ENCODE results near the gene GATA5.
"Not testable (repeated sequence)": the region's sequence is repeated elsewhere in the genome, so short reads cannot be mapped to it uniquely, and the experiment has no call there.

The GATA5 gene

DNA sequence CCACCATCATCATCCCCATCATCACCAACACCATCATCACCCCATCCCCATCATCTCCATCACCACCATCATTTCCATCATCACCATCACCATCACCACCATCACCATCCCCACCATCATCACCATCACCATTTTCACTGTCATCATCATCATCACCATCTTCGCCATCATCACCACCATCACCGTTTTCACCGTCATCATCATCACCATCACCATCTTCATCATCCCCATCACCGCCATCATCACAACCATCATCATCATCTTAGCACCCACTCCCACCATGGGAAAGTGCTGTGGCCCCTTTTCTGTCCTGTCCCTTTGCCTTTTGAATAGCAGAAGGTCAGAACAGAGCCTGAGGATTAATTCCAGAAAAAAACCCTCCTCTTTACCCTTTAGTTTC lies 28.5 kb upstream of the GATA5 start:
- DNase-seq (ENCODE audit: low spot score) = no peak

DNA sequence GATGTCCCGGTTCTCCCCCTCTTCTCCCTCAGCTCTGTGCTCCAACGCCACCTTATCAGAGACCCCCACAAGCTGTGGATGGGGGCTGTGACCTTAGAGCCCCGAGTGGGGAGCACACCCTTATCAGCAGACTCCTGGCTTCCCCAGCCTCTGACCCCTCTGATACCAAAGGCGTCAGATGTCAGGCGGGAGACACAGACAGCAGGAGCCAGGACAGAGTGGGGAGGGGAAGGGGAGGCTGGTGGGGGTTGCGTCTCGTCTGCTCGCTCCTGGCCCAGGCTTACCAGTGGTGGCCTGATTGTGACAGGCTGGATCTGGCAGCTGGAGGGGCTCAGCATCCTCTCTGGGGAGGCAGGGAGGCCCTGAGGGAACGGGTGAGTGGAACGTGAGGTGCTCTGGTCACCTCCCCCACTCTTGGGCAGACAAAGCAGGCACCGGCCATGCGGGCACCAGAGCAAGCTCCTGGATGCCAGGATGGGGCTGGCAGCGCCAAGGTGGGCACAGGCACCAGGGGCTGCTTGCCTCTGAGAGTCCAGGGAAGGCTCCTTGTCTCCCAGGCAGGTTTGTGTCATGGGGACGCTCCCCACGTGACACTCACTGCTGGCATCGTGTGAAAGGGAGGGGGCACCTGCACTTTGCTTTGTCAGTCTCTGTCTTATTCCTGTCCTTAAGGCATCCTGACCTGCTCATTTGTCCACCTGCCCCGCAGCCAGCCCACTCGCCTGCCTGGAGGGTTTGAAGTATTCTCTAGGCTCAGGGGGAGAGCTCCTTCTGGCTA lies 27.8 kb upstream of the GATA5 start:
- DNase-seq (ENCODE audit: low spot score) = no peak

DNA sequence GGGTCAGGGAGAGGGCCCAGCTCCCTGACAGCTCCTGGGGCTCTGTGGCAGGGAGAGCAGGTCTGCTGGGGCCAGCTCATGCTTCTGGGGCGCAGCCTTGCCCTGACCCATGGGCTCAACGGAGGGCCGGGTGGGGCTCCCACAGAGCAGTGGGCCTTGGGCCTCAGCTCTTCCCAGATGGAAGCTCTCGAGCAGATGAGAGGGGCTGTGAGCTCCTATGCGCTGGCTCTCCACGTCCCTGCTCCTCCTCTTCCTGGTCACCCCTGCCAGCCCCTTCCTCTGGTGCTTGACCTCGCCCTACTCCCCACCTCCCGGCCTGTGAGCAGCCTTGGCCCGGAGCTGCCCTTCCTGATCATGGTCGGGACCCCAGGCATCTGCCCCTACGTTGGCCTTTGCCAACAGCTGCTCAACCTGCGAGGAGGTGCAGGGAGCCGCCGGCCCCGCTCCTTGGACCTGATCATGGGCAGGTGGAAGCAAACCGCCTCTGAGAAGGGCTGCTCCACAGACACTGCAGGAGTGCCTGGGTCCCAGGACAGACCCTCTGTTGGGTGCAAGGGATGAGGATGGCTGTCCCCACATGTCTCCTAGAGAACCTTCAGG lies 26.8 kb upstream of the GATA5 start:
- no peak for DNase-seq (ENCODE audit: low spot score)

DNA sequence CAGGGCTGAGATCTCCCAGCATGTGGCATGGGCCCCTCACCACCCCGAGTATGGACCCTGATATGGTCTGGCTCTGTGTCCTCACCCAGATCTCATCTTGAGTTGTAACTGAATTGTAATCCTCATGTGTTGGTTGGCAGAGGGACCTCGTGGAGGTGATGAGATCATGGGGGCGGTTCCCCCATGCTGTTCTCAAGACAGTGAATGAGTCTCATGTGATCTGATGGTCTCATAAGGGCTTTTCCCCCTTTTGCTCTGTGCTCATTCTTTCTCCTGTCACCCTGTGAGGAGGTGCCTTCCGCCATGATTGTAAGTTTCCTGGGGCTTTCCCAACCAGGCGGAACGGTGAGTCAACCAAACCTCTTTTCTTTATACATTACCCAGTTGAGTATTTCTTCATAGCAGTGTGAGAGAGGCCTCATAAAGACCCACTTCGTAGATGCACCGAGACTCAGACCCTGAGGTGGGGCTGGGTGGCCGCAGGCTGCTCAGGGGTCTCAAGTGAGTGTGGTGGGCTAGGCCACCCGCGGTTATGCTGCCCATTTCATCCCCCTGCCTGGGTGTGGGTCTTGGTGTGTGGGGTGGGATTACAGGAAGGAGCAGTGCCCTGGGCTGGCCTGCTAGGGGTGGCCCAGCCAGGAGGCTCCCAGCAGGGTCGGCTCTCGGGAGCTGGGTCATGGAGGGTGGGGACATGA lies 26.2 kb upstream of the GATA5 start:
- DNase-seq (ENCODE audit: low spot score) = no peak

DNA sequence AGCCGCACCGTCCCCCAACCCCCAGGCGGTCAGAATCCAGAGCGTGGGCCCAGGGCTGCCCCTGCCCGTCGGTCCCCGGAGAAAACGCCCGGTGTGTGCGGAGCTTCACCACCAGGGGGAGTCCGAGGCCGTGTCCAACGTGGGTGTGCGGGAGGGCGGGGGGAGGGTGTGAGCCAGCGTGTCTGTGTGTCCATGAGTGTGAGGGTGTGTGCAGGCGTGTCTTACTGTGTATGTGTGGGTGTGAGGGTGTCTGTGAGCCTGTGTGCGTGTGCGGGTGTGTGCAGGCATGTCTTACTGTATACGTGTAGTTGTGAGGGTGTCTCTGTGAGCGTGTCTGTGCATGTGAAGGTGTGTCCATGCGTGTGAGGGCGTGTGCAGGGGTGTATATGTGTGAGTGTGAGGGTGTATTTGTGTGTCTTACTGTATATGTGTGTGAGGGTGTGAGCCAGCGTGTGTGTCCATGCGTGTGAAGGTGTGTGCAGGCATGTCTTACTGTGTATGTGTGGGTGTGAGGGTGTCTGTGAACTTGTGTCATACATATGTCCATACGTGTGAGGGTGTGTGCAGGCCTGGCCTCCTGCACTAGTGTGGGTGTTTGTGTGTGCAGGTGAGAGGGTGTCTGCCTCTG lies 24.6 kb upstream of the GATA5 start:
- DNase-seq (ENCODE audit: low spot score) = peak; percentile 92

DNA sequence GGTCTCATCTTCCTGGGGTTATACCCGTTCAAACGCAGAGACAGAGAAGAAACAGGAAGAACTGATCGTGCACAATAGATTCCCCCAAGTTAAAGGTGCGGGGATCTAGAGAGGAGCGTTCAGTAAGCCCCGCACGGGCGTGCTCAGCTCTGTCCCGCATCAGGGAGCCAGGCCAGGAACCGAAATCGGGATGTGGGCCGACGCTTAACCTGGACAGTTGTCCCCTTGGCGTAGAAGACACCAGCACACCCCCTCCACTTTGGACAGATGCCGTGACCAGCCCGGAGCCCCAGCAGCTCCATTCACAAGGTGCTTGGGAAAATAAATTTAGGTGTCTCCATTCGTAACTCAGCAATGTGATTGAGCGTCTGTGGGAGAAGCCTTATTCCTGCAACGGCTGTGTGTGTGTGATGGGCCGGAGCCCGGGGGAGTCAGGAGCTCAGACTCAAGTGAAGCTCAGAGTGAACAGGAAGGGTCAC lies 24.0 kb upstream of the GATA5 start:
- no peak for DNase-seq (ENCODE audit: low spot score)

DNA sequence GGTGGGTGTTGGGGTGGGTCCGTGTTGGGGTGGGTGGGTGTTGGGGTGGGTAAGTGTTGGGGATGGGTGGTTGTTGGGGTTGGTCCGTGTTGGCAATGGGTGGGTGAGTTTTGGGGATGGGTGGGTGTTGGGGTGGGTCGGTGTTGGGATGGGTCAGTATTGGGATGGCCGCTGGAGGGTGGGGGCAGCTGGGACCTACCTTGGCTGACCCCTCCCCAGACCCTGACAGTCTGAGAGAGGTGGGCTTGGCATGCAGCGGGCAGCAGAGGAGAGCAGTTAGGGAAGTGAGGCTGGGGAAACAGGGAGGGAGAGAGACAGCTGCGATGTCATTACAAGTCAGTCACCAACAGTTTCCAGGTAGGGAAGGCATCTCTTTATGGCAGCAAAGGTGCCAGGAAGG lies 23.1 kb upstream of the GATA5 start:
- DNase-seq (ENCODE audit: low spot score) = no peak

DNA sequence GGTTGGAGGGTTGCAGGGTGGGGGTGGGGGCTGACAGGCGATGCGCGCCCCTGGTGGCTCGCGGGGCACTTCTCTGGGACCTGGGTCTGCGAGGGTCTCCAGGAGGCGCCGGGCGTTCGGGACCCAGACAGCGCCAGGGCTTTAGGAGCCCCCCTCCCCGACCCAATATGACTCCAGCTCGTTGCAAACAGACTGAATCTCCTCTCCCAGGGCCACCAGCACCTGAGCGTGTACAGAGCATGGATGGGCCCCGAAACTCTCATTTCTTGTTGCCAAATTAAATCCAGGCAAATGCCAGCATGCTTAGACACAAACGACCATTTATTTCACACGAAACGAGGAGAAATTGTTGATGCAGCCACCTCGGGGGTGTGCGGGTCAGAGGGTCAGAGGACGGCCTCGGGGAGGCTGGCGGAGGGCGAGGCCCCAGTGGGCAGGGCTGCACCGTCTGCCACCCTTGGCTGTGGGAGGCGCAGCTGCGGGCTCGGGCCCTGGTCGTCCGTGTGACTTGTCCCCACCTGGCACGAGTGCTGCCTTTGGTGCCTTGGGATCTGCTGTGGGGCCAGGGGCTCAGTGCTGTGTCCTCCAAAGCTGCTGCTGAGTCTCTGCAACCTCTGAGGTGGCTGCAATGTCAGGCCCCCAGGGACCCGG lies 20.9 kb upstream of the GATA5 start:
- no peak for DNase-seq (ENCODE audit: low spot score)

DNA sequence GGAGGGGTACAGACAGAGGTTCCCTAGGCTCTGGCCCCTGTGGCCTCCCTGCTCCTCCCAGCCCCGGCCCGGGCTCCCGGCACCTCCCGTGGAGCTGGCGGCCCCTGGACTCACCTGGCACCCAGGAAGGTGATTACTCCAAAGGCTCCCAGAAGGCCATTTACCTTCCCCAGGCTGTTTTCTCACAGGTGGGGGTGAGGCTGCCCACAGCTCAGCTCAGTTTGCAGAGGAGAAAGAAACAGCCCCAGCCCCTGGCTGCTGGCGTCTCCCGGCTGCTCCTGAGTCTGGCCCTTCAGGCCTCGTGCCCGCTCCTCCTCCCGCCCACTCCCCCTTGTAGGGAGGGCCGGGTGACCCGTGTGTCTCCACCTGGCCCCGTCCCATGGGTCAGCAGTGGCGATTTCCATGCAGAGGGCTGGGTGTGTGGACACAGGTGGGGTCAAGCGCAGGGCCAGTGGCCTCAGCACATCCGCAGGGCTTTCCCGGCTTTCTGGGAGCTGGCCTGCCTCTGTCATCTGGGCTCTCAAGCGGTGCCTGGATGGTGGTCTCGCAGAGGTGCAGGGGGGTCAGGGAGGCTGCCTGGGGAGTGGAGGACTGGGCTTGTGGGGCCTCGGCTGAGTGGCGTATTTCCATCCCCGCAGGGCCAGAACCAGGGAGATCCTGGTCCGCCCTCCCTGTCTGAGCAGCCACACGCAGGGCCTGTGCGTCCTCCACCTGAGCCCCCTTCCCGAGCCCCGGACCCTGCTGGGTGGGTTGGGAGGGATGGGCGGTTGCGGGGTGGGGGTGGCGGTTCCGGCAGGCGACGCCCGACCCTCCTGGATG lies 20.2 kb upstream of the GATA5 start:
- DNase-seq (ENCODE audit: low spot score) = no peak

DNA sequence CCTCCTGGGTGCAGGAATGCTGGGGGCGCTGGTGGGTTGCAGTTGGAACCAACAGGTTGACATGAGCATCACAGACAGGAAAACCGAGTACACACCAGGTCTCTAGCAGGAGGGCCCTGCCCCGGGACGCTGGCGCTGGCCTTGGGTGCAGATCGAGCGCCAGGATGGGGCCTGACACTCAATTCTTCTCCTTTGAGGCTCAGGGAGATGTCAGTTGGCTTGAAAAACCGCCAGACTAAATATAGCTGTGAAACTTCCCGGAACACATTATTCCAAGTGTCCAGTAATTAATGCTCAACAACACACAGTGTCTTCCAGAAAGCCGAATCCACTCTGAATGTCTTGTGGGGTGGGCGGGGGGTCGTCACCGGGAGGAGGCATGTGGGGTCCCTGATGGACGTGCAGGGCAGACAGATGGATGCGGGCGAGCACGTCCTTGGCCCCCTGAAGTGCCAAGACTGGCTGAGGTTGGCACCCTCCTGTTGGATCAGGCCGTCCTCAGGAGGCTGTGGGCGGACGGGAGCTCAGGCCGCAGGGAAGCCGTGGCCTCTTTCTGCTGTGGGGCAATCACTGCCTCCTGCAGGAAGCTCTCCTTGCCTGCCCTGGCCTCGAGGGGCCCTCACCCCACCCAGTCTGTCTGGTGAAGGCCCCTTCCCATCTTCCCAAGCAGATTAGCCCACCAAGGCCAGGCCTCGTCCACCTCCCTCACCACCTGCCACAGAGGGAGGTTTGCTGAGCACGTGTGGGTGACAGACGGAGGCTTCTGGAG lies 19.4 kb upstream of the GATA5 start:
- DNase-seq (ENCODE audit: low spot score) = no peak

DNA sequence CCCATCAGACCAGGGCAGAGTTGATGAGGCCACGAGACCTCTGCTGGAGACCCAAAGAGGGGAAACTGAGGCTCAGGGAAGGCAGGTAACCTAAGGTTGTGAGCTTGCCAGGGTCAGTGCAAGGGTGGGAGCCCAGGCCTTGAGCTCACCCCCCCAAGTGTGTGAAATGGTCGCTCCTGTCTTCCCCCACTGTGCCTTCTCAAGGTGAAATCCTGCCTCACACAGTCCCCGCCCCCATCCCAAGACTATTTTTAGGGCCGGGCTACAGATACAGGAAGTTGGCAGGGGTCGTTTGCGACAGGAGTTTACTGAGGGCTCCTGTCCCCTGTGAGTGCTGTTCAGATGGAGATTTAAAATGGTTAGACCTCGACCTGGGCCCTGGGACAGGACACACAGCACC lies 18.7 kb upstream of the GATA5 start:
- DNase-seq (ENCODE audit: low spot score) = no peak

DNA sequence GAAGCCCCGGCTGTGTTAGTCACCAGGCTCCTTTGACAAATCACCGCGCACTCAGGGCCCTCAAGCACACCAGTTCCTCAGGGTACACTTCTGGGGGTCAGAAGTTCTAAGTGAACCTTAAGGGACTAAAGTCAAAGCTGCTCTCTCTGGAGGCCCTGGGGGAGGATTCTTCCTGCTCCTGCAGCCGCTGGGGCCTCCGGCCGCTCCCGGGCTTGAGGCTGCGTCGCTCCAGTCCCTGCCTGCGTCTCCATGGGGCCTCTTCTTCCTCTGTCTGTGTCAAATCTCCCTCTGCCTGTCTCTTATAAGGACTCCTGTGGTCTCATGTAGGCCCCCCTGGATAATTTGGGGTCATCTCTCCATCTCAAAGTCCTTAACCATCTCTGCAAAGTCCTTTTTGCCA lies 18.1 kb upstream of the GATA5 start:
- no peak for DNase-seq (ENCODE audit: low spot score)

DNA sequence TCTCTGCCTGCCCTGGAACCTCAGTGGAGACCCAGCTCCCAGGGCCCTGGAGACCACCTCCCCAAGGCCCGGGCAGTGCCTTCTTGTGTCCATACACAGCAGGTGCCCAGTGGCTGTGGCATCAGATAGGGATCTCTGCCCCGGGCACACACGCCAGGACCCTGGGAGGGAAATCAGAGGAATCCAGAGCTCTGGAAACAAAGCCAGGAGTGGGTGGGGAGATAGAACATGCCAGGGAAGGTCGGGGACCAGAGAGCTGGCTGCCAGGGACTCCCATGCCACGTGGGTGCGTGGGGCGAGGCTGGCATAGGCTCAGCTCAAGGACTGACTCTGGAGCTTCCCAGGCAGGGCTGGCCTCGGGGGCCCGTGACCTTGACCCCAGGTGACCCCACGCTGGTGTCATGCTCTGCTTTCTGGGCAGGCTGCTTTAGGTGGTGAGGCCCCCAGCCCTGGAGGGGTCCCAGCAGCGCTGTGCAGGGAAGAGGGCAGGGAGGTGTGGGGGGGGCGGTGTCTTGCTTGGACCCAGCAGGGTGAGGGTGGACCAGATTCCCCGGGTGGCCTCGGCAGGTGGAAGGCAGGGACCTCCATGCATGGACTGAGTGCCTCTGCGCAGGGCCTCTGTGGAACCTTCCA lies 17.6 kb upstream of the GATA5 start:
- DNase-seq (ENCODE audit: low spot score) = no peak

DNA sequence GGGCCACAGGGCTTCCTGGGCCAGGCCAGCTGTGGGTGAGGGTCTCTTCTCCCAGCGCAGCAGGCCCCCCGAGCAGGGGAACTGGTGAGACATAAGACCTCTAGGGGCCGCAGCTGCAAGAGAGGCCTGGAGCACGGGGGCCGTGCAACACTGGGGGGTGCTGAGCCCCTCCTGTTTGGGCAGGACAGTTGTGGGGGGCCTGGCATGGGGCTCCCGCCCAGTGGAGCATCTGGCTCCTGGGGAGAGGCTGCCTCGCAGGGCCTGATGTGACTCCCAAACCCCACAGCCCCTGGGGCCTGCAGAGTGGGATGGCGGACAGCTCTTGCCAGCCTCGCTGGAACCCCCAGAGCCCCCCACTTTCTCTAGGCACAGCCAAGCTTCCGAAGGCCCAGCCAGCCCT lies 16.9 kb upstream of the GATA5 start:
- DNase-seq (ENCODE audit: low spot score) = no peak

DNA sequence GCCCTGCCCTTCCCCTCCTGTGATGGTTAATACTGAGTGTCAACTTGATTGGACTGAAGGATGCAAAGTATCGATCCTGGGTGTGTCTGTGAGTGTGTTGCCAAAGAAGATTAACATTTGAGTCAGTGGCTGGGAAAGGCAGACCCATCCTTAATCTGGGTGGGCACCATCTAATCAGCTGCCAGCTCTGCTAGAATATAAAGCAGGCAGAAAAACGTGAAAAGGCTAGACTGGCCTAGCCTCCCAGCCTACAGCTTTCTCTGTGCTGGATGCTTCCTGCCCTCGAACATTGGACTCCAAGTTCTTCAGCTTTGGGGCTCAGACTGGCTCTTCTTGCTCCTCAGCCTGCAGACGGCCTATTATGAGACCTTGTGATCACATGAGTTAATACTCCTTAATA lies 15.0 kb upstream of the GATA5 start:
- not testable (repeated sequence) for DNase-seq (ENCODE audit: low spot score)

DNA sequence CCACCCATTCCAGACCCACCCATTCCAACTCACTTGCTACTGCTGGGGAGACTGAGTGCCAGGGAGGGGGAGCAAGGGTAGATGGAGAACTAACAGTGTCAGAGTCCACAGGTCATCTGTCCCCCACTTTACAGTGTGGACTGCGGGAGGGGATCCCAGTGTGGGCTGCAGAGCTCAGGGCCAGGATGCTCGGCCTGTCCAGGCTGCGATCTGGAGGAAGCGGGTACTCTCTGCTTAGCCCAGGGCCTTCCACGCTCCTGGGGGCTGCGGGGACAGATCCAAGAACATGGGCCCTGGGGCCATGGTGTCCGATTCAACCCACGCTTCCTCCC lies 14.1 kb upstream of the GATA5 start:
- no peak for DNase-seq (ENCODE audit: low spot score)

DNA sequence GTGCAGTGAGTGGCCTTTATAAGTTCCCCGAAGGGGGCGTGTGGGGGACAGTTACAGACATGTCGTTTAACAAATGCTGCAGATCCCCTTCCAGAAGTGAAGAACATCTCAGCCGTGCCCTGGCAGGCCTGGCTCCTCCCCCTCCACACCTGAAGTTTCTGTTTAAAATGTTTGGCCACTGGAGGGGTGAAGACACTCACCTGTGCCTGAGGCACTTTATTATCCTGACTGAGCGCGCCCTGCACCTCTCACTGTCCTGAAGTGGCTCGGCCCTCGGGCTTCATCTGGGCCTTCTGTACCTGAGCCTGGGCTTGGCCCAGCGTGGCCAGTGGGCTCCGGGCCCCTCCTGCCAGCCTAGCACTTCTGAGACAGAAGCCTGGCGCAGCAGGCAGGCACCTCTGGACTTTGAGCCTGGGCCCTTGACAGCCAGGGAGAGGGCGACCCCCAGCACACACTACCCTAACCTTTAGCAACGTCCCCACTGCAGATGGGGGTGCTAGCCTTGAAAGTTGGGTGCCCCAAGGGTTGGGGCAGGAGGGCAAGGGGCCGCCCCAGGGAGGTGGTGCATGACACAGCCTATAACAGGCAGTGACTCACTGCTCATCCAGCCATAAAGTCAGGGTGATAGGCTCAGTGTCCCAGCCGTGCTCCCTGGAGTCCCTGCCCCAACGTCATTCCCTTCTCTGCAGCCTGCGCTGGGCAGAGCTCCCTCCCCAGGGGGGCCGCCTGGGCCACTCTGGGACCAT lies 13.6 kb upstream of the GATA5 start:
- peak; percentile 65 for DNase-seq (ENCODE audit: low spot score)

DNA sequence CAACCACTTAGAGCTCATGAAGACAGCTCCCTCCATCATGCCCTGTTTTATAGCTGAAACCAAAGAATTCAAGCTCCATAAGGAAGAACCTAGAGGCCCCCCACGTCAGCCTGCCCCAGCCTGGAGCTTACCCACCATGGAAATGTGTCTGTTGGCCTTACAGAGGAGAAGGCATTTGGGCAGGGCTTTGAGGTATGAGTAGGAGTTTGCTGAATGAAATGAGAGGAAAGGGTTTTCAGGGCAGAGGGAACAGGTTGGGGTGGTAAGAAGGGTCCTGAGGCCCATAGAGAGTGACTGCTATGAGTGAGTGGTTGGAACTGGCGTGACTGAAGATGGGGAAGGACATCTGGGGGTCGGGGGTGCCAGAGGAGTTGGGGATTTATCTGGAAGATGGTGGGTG lies 12.7 kb upstream of the GATA5 start:
- DNase-seq (ENCODE audit: low spot score) = no peak

DNA sequence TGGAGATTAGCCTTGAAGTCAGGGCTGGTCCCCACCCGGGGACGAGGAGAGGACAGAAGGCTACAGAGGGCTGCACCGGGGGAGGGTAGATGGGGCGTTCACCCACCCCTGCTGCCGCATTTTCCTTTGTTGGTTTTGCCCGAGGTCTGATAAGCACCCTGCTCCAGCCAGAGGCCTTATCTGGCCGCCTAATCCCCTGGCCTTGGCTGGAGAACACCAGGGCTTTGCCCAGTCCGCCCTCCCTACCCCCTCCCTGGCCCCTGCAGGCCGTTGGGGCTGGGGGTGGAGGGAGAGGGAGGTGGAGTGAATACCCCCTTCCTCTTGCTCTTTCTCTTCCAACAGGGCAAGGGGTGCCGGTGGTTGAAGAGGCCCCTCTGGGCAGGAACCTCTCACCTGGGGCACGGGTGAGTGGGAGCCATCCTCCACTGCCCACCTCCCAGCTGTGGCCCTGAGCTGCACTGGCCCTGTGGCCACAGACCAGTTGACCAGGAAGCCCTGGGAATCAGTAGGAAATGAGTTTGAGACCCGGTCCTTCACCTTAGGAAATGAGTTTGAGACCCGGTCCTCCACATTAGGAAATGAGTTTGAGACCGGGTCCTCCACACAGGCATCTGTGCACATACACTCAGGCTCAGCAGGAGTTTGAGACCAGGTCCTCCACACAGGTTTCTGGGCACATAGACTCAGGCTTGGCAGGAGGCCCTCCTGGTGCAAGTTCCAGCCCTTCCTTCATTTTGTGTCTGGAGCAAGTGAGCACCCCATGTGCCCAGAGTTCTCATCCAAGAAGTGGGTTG lies 12.0 kb upstream of the GATA5 start:
- no peak for DNase-seq (ENCODE audit: low spot score)
